Heart right ventricle (tissue), 16 donors: ENCODE data around the gene COL11A1. TPM values are rescaled to one million over a fixed set of nuclear protein-coding genes. Genes with fewer than 3 reads are reported as not detected.

Experiments
- ATAC-seq, 8 donors: fragments of 200-7000 bp; cut with Tn5 transposase; one replicate each; pipeline ENCODE4 v1.9.1; 2020; ENCODE audit warnings: mild to moderate bottlenecking in 8 of 8, moderate library complexity in 8 of 8, moderate number of reproducible peaks in 1 of 8
- DNase-seq, 2 donors: peaks; one replicate each; pipeline ENCODE4 v3.0.0-alpha.2; 2020
- H3K27ac ChIP-seq, 10 donors: fragments of 200-600 bp; sonication (generic) in 2 of 10; one replicate each; pipeline versions ENCODE4 v1.5.0 to v1.8.0; 2020 to 2022; ENCODE audit warnings: mild to moderate bottlenecking in 3 of 10
- H3K27me3 ChIP-seq, 7 donors: fragments of 200-600 bp; one replicate each; pipeline ENCODE4 v1.8.0; 2021 to 2022; ENCODE audit warnings: mild to moderate bottlenecking in 2 of 7
- H3K36me3 ChIP-seq, 9 donors: fragments of 200-600 bp; sonication (generic) in 1 of 9; one replicate each; pipeline versions ENCODE4 v1.5.0 to v1.8.0; 2020 to 2022; ENCODE audit warnings: mild to moderate bottlenecking in 2 of 9
- H3K4me1 ChIP-seq, 9 donors: fragments of 200-600 bp; sonication (generic) in 1 of 9; one replicate each; pipeline versions ENCODE4 v1.5.0 to v1.8.0; 2020 to 2022; ENCODE audit warnings: mild to moderate bottlenecking in 4 of 9
- H3K4me3 ChIP-seq, 10 donors: fragments of 200-600 bp; sonication (generic) in 2 of 10; one replicate each; pipeline versions ENCODE4 v1.5.0 to v1.8.0; 2020 to 2022; ENCODE audit warnings: mild to moderate bottlenecking in 7 of 10, moderate library complexity in 2 of 10
- H3K9me3 ChIP-seq, 11 donors: fragments of 200-600 bp in 10 of 11; sonication (generic) in 2 of 11; one replicate each; pipeline versions ENCODE4 v1.5.0 to v1.8.0; 2013 to 2022; ENCODE audit warnings: mild to moderate bottlenecking in 2 of 11, control low read depth in 1 of 11, moderate library complexity in 1 of 11
- CTCF ChIP-seq, 9 donors: fragments of 200-600 bp; sonication (generic) in 2 of 9; IDR thresholded peaks; one replicate each; pipeline versions ENCODE4 v1.5.0 to v1.8.0; 2021 to 2022; ENCODE audit warnings: antibody characterized with exemption in 9 of 9, mild to moderate bottlenecking in 5 of 9, moderate library complexity in 1 of 9
- WGBS, 2 donors: extraction: QIAGEN DNeasy Blood & Tissue Kit; methylation state at CpG; one replicate each; pipeline ENCODE4 v1.1.7; 2013; ENCODE audit warnings: inconsistent platforms in 1 of 2; 5-methylcytosine and 5-hydroxymethylcytosine counted together
- intact Hi-C, 10 donors: fragments of 100-400 bp; cut with DNase I; formaldehyde crosslinking; loops; one replicate each; pipeline versions ENCODE4 v1.11.1 to v1.14.2; 2022
- polyA plus RNA-seq, 2 donors: library from polyadenylated mRNA; stranded (reverse); fragments of 200-250 nt; gene quantifications; one replicate each; pipeline ENCODE4 v1.2.3, GENCODE V29; 2013
- total RNA-seq, 10 donors: library from RNA; stranded (reverse); fragmentation: NEBNext Ultra II Directional in 3 of 10; extraction: Animal tissue kit (Norgen Biotek cat#: 25700) in 3 of 10; gene quantifications; one replicate each; pipeline versions ENCODE4 v1.2.1 to v1.2.4, GENCODE V29; 2021 to 2023
- donor health status: Arrhythmogenic right ventricular cardiomyopathy.
- donor health status: ischemic (EF 13 %, LVEDD 7.1; RV severe dilation, severe dysfunction).
- donor health status: healthy with polysubstance abuse.
- donor health status: DM: no; HTN: yes; CAD: no.
- donor health status: DM: no; HTN: no; CAD: no.
- donor health status: ischemic (EF 25% LVEDD 6.9; RV normal size, moderate dysfunction).
- donor health status: ischemic (EF 25% LVEDD 5.7; RV mildly dilated, moderate dysfunction).
- donor health status: healthy.
- donor health status: DM: yes; HTN: yes; CAD: no.
- donor health status: Ischemic cardiomyopathy.
- donor health status: ischemic (EF 35%, LVEDD 5.7; RV mildly dilated, moderate dysfunction).
- donor health status: nonischemic (EF 11% LVEDD 7.7; RV severe dilation, severe dysfunction).
- donor health status: DM: yes; HTN: yes; CAD: no.
- donor health status: PGD.
- donor health status: ischemic (EF 29% LVEDD 5.4; RV normal size, mild dysfunction).
- donor health status: nonischemic (EF 23%, LVEDD 6.1; RV moderate dilation, normal function).

Gene COL11A1
- total and polyA plus RNA-seq, 12 donors = 0.12 to 0.15 (median 0.13) TPM; not detected in 9

- intact Hi-C loops = no loop called here
- H3K36me3 ChIP-seq = no peaks in the 10 kb centered on the region
These were observed 84.3 kb downstream of the COL11A1 start for GRCh38 chr1:103024051-103024450.

GRCh38 chr1:103002005-103002404, 106.3 kb downstream of the COL11A1 start:
- no peak overlapping the region for H3K27ac ChIP-seq
- no peaks in the 10 kb centered on the region for H3K27me3 ChIP-seq
- H3K9me3 ChIP-seq = peaks cover 0 to 3% (median 0%) of the 10 kb centered on the region in 11 donors
- ATAC-seq (no peak), DNase-seq (no peak)
- H3K4me1 ChIP-seq = no peaks in the 10 kb centered on the region
- no peak overlapping the region for H3K4me3 ChIP-seq
- intact Hi-C loops = no loop called here
- TF ChIP-seq CTCF (IDR thresholded peaks at IDR 0.05) = no peak
- 80% methylated on average over 3 of the region's 3 CpGs for WGBS, 2 donors
- no peaks in the 10 kb centered on the region for H3K36me3 ChIP-seq

More at GRCh38 chr1:103024051-103024450, 84.3 kb downstream of the COL11A1 start:
- 74 to 85% methylated on average over 1 of the region's 1 CpG for WGBS, 2 donors
- H3K27me3 ChIP-seq = no peaks in the 10 kb centered on the region
- H3K27ac ChIP-seq = no peak overlapping the region
- DNase-seq = no peak
- no peaks in the 10 kb centered on the region for H3K4me1 ChIP-seq
- no peak overlapping the region for H3K4me3 ChIP-seq
- TF ChIP-seq CTCF (IDR thresholded peaks at IDR 0.05) = no peak
- H3K9me3 ChIP-seq = no peaks in the 10 kb centered on the region
- no peak for ATAC-seq

- intact Hi-C loops = no loop called here
- H3K27me3 ChIP-seq = no peaks in the 10 kb centered on the region
- no peaks in the 10 kb centered on the region for H3K9me3 ChIP-seq
- no peak overlapping the region for H3K4me3 ChIP-seq
- no peaks in the 10 kb centered on the region for H3K36me3 ChIP-seq
- no peak overlapping the region for H3K27ac ChIP-seq
- TF ChIP-seq CTCF (IDR thresholded peaks at IDR 0.05) = no peak
- 86 to 90% methylated on average over 6 of the region's 6 CpGs for WGBS, 2 donors
- ATAC-seq (no peak), DNase-seq (no peak)
- H3K4me1 ChIP-seq = no peaks in the 10 kb centered on the region
These were observed 129.4 kb downstream of the COL11A1 start for GRCh38 chr1:102978874-102979273.

DNA sequence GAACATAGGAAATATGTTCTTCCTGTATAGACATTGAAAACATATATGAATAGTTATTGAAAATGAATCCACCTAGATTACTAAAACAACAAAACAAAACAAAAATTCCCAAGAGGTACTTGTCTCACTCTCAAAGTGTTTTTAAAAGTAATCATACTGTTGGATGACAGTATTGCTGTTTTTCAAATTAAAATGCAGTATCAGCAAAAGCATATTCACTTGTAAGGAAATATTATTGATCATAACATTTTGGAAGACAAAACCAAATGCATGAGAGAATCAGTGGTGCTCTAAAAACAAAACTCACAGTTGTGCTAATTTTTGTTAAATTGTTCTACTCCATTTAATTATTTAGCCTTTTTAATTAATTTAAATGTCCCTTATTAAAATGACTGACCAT, 131.0 kb downstream of the COL11A1 start:
- Histone ChIP-seq H3K4me1 (no peaks in the 10 kb centered on the region), H3K27ac (no peak overlapping the region), H3K9me3 (no peaks in the 10 kb centered on the region), H3K4me3 (no peak overlapping the region), H3K36me3 (no peaks in the 10 kb centered on the region), H3K27me3 (no peaks in the 10 kb centered on the region)
- DNase-seq (no peak), ATAC-seq (no peak)
- intact Hi-C loops = no loop called here
- TF ChIP-seq CTCF (IDR thresholded peaks at IDR 0.05) = no peak
